Right renal cortex interstitium (tissue), 3 donors: ENCODE results near the gene SLK. TPM values are rescaled to one million over a fixed set of nuclear protein-coding genes. Genes with fewer than 3 reads are reported as not detected.

ENCODE experiments used
- DNase-seq, 3 donors: peaks; one replicate each; pipeline ENCODE4 v3.0.0-alpha.2; 2013; ENCODE audit warnings: low read depth in 3 of 3, low spot score in 2 of 3
- polyA plus RNA-seq, 3 donors: library from polyadenylated mRNA; unstranded; fragments of 120-200 nt; gene quantifications; one replicate each; pipeline ENCODE4 v1.2.1, GENCODE V29; 2013; ENCODE audit not compliant: insufficient read length in 3 of 3

Gene SLK
- polyA plus RNA-seq, 3 donors, result 62.8 to 78.7 (median 71.0) TPM

GRCh38 chr10:103939522-103939921 lies 27.4 kb upstream of the SLK start:
- no peak for DNase-seq

GRCh38 chr10:103941801-103942200 lies 25.1 kb upstream of the SLK start:
- no peak for DNase-seq

GRCh38 chr10:103942866-103943265 lies 24.1 kb upstream of the SLK start:
- no peak for DNase-seq

- DNase-seq, result no peak
Measured at GRCh38 chr10:103947799-103948516, 19.0 kb upstream of the SLK start.

- DNase-seq, result no peak
Measured at GRCh38 chr10:103949728-103950127, 17.2 kb upstream of the SLK start.

GRCh38 chr10:103951183-103951582 lies 15.8 kb upstream of the SLK start:
- no peak for DNase-seq

- DNase-seq, result no peak
Measured at GRCh38 chr10:103951942-103952341, 15.0 kb upstream of the SLK start.

- DNase-seq, result no peak
Measured at GRCh38 chr10:103954543-103954942, 12.4 kb upstream of the SLK start.

- no peak for DNase-seq
Measured at GRCh38 chr10:103958996-103959395, 7.9 kb upstream of the SLK start.

- no peak for DNase-seq
Measured at GRCh38 chr10:103960103-103960502, 6.8 kb upstream of the SLK start.

GRCh38 chr10:103967448-103968071 lies 620 bp downstream of the SLK start:
- DNase-seq, result peak; percentile 36 to 50 (median 47)

GRCh38 chr10:103968441-103969391 lies 1.8 kb downstream of the SLK start:
- no peak for DNase-seq

GRCh38 chr10:103969436-103969835 lies 2.5 kb downstream of the SLK start:
- no peak for DNase-seq

GRCh38 chr10:103969857-103970627 lies 3.1 kb downstream of the SLK start:
- DNase-seq, result no peak

- DNase-seq, result no peak
Measured at GRCh38 chr10:103975169-103975568, 8.2 kb downstream of the SLK start.

- DNase-seq, result no peak
Measured at GRCh38 chr10:103977204-103977603, 10.3 kb downstream of the SLK start.

- no peak for DNase-seq
Measured at GRCh38 chr10:103979530-103979929, 12.6 kb downstream of the SLK start.

GRCh38 chr10:103980288-103980906 lies 13.5 kb downstream of the SLK start:
- no peak for DNase-seq

- no peak for DNase-seq
Measured at GRCh38 chr10:103982639-103983038, 15.7 kb downstream of the SLK start.

GRCh38 chr10:103983367-103983911 lies 16.5 kb downstream of the SLK start:
- DNase-seq, result no peak
